Naive thymus-derived CD4-positive, alpha-beta T cell (primary cell): ENCODE data around the gene TLR9. TPM values are rescaled to one million over a fixed set of nuclear protein-coding genes. Genes with fewer than 3 reads are reported as not detected.

Experiments used
- ATAC-seq: fragments of 150-1000 bp; cut with Tn5 transposase; 2 replicates; pipeline ENCODE4 v1.10.0; 2021; ENCODE audit warnings: mild to moderate bottlenecking, moderate library complexity
- CTCF ChIA-PET: fragments of 350-600 bp; sonication (Branson Sonifier 250); formaldehyde crosslinking; loops from one replicate; lab custom pipeline; 2021; ENCODE audit warnings: antibody characterized with exemption; lab: Charles Lee
- POLR2A ChIA-PET: fragments of 350-600 bp; sonication (Branson Sonifier 250); formaldehyde crosslinking; loops from one replicate; lab custom pipeline; 2021; ENCODE audit warnings: antibody characterized with exemption, inconsistent platforms; lab: Charles Lee
- DNase-seq, 9 donors: peaks; one replicate each; pipeline versions ENCODE4 v3.0.0 to v3.0.0-alpha.2; 2020 to 2022; ENCODE audit warnings: mixed read lengths in 1 of 9
- H3K27ac ChIP-seq: one replicate; pipeline ENCODE4 v1.7.0; 2013; ENCODE audit warnings: mild to moderate bottlenecking, low read depth, low read length, moderate library complexity
- H3K27me3 ChIP-seq, 2 donors: one replicate each; pipeline ENCODE4 v1.7.0; 2013; ENCODE audit warnings: low read length in 2 of 2, mild to moderate bottlenecking in 2 of 2, moderate library complexity in 2 of 2; ENCODE audit not compliant: control insufficient read depth in 2 of 2, insufficient read depth in 2 of 2
- H3K36me3 ChIP-seq, 3 experiments: 1 replicate in 2 of 3; 2 replicates in 1 of 3; pipeline ENCODE4 v1.7.0; 2013; ENCODE audit warnings: low read length in 3 of 3, mild to moderate bottlenecking in 3 of 3, moderate library complexity in 1 of 3; ENCODE audit not compliant: insufficient read depth in 3 of 3, control insufficient read depth in 2 of 3
- H3K4me1 ChIP-seq, 2 donors: one replicate each; pipeline ENCODE4 v1.7.0; 2013; ENCODE audit warnings: low read length in 2 of 2, mild to moderate bottlenecking in 2 of 2, moderate library complexity in 1 of 2; ENCODE audit not compliant: control insufficient read depth in 2 of 2, insufficient read depth in 2 of 2
- H3K4me3 ChIP-seq: 2 replicates; pipeline ENCODE4 v1.7.0; 2013; ENCODE audit warnings: mild to moderate bottlenecking, low read length
- H3K9me3 ChIP-seq, 3 experiments: 1 replicate in 2 of 3; 2 replicates in 1 of 3; pipeline ENCODE4 v1.7.0; 2013; ENCODE audit warnings: low read length in 3 of 3; ENCODE audit not compliant: control insufficient read depth in 2 of 3
- H3K27ac Mint-ChIP-seq, 9 donors: one replicate each; pipeline ENCODE4 v1.8.0; 2020 to 2022; ENCODE audit warnings: mixed read lengths in 9 of 9, mild to moderate bottlenecking in 8 of 9, moderate library complexity in 5 of 9, inconsistent platforms in 2 of 9
- H3K27me3 Mint-ChIP-seq, 5 donors: one replicate each; pipeline ENCODE4 v1.8.0; 2021 to 2022; ENCODE audit warnings: mixed read lengths in 5 of 5, mild to moderate bottlenecking in 1 of 5
- H3K36me3 Mint-ChIP-seq, 5 donors: one replicate each; pipeline ENCODE4 v1.8.0; 2020 to 2022; ENCODE audit warnings: mixed read lengths in 5 of 5, mild to moderate bottlenecking in 3 of 5, inconsistent platforms in 1 of 5
- H3K4me1 Mint-ChIP-seq, 7 donors: one replicate each; pipeline ENCODE4 v1.8.0; 2020 to 2022; ENCODE audit warnings: mixed read lengths in 7 of 7, mild to moderate bottlenecking in 3 of 7, inconsistent platforms in 1 of 7
- H3K4me3 Mint-ChIP-seq, 10 donors: one replicate each; pipeline ENCODE4 v1.8.0; 2020 to 2022; ENCODE audit warnings: mild to moderate bottlenecking in 10 of 10, mixed read lengths in 10 of 10, moderate library complexity in 6 of 10, inconsistent platforms in 2 of 10
- H3K9me3 Mint-ChIP-seq, 11 donors: one replicate each; pipeline ENCODE4 v1.8.0; 2020 to 2022; ENCODE audit warnings: mixed read lengths in 11 of 11, mild to moderate bottlenecking in 4 of 11, inconsistent platforms in 1 of 11, moderate library complexity in 1 of 11
- intact Hi-C, 2 donors: fragments of 100-400 bp; cut with micrococcal nuclease; formaldehyde crosslinking; loops; one replicate each; pipeline ENCODE4 v1.15.1; 2023
- polyA plus RNA-seq, 2 donors: library from polyadenylated mRNA; unstranded; fragments of 300-500 nt; fragmentation: Illumina TruSeq; gene quantifications; one replicate each; pipeline ENCODE4 v1.2.3, GENCODE V29; 2021
- total RNA-seq, 6 experiments: library from RNA in 5 of 6; stranded (reverse) in 5 of 6; gene quantifications; 1 replicate in 5 of 6; 2 replicates in 1 of 6; pipeline ENCODE4 v1.2.3 and lab custom pipeline; 2021 to 2026

TLR9 gene
- total and polyA plus RNA-seq, 7 experiments from 2014 or later: 0.16 to 2.5 (median 1.2) TPM; not detected in 1

DNA sequence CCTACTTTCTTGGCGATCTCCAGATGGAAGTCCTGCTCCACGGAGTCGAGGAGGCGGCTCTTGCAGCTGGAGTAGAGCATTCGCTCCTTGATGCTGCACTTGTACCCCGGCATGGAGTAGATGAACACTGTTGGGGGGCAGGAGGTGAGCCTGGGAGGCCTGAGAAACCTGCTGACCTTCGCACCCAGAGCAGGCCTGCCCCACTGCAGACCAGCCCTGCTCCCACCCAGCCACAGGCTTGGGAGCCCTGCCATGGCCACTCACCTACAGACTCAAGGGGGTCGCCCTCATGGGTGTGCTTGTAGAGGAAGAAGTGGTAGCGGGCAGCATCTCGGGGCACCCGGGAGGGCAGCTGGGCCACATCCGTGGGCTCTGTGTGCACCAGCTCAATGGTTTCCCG, 4.2 kb upstream of the TLR9 start:
- Mint-ChIP-seq H3K36me3 (peaks cover 0 to 19% (median 6%) of the 10 kb centered on the region in 5 donors), H3K4me3 (no peak overlapping the region), H3K27ac (peak overlapping the region in 1 of 9 donors; percentile 71), H3K27me3 (no peaks in the 10 kb centered on the region), H3K9me3 (no peaks in the 10 kb centered on the region), H3K4me1 (peaks cover 42 to 63% (median 58%) of the 10 kb centered on the region in 7 donors)
- Histone ChIP-seq H3K27me3 (no peaks in the 10 kb centered on the region), H3K4me1 (peaks cover 10 to 40% of the 10 kb centered on the region in 2 donors), H3K27ac (no peak overlapping the region), H3K9me3 (no peaks in the 10 kb centered on the region), H3K4me3 (no peak overlapping the region), H3K36me3 (peaks cover 5 to 68% (median 28%) of the 10 kb centered on the region in 3 experiments)
- intact Hi-C loops: loop anchor here in 1 of 2 donors (10.0 kb wide), 1 partner anchor 75 kb away; the partner anchor contains the start of gene POC1A
- POLR2A ChIA-PET: interaction anchor here (0.5 to 46.3 kb wide), 3 partner anchors 7 to 110 kb away, joined by 3 to 1418 read pairs (median 54); partner anchors contain the start of genes GLYCTK, TLR9 and WDR82
- ATAC-seq (no peak), DNase-seq (no peak)
- CTCF ChIA-PET: interaction anchor here (0.7 to 0.8 kb wide), 2 partner anchors 22 to 110 kb away, joined by 3 read pairs; no protein-coding TSS in a partner anchor

DNA sequence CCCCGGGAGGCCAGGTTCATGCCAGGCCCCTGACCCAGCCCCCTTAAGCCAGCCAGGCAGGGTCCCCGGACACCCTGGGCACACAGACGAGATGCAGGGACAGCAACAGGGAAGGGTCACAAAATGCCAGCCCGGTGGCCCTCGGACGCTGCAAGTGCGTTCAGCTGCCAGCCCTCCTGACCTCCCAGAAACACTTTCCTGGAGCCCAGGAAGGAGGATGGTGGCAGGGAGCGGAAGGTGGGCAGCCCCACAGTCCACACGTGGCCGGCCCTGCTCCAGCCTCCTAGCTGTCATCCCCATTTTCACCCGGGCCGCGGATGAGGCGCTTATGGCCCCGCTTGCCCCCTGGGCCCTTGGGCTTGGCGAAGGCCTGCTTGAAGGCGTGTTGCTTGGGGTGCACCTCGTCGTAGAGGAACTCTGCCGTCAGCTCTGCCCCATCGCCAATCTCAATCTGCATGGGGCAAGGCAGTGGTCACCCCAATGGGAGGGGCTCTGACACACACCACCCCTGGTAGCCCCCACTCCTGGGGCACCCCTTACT, 3.4 kb upstream of the TLR9 start:
- H3K36me3 ChIP-seq: peaks cover 5 to 60% (median 25%) of the 10 kb centered on the region in 3 experiments

DNA sequence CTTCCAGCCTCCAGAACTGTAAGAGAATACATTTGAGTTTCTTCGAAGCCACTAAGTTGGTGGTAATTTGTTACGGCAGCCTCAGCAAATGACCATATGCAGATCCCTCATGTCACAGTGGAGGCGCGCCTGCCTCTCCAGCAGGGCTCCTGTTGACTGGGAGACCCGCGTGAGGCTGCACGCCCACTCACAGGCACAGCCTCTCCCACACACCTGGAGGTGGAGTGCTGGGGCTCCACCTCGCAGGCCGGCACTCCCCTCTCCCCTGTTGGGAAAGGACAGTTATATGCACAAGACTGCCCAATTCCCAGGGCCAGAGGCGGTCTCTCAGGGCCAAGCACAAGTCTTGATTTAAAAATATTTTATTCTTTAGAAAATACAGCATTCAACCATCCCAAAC, 2.8 kb upstream of the TLR9 start:
- H3K4me3 ChIP-seq: no peak overlapping the region
- POLR2A ChIA-PET: interaction anchor here (46.3 kb wide), 1 partner anchor 56 kb away, joined by 1418 read pairs; the partner anchor contains the start of genes GLYCTK and WDR82
- no peaks in the 10 kb centered on the region for H3K27me3 ChIP-seq
- CTCF ChIA-PET: interaction anchor here (5.1 kb wide), 1 partner anchor 111 kb away, joined by 40 read pairs; no protein-coding TSS in a partner anchor
- H3K27ac ChIP-seq: no peak overlapping the region
- Mint-ChIP-seq H3K27me3 (no peaks in the 10 kb centered on the region), H3K4me1 (peaks cover 43 to 64% (median 58%) of the 10 kb centered on the region in 7 donors), H3K27ac (peak overlapping the region in 6 of 9 donors; percentile 51 to 92 (median 76)), H3K9me3 (no peaks in the 10 kb centered on the region), H3K36me3 (peaks cover 0 to 22% (median 6%) of the 10 kb centered on the region in 5 donors), H3K4me3 (no peak overlapping the region)
- intact Hi-C loops: loop anchor here in 1 of 2 donors (10.0 kb wide), 1 partner anchor 73 kb away; the partner anchor contains the start of gene POC1A
- no peak for DNase-seq
- peaks cover 5 to 57% (median 25%) of the 10 kb centered on the region in 3 experiments for H3K36me3 ChIP-seq
- ATAC-seq: no peak
- peaks cover 14 to 51% of the 10 kb centered on the region in 2 donors for H3K4me1 ChIP-seq
- no peaks in the 10 kb centered on the region for H3K9me3 ChIP-seq

More for the DNA sequence above, 3.4 kb upstream of the TLR9 start:
- Histone ChIP-seq H3K9me3 (no peaks in the 10 kb centered on the region), H3K27me3 (no peaks in the 10 kb centered on the region), H3K27ac (no peak overlapping the region), H3K4me3 (no peak overlapping the region), H3K4me1 (peaks cover 10 to 47% of the 10 kb centered on the region in 2 donors)
- ChIA-PET POLR2A (interaction anchor here (7.8 to 46.3 kb wide), 2 partner anchors 6 to 55 kb away, joined by 54 to 1418 read pairs; partner anchors contain the start of genes GLYCTK, TLR9 and WDR82), CTCF (interaction anchor here (0.6 to 0.7 kb wide), 2 partner anchors 23 to 74 kb away, joined by 3 read pairs; no protein-coding TSS in a partner anchor)
- intact Hi-C loops: loop anchor here in 1 of 2 donors (10.0 kb wide), 1 partner anchor 74 kb away; the partner anchor contains the start of gene POC1A
- Mint-ChIP-seq H3K9me3 (no peaks in the 10 kb centered on the region), H3K4me3 (no peak overlapping the region), H3K36me3 (peaks cover 0 to 16% (median 6%) of the 10 kb centered on the region in 5 donors), H3K4me1 (peaks cover 43 to 64% (median 58%) of the 10 kb centered on the region in 7 donors), H3K27me3 (no peaks in the 10 kb centered on the region), H3K27ac (no peak overlapping the region)
- ATAC-seq (no peak), DNase-seq (no peak)

DNA sequence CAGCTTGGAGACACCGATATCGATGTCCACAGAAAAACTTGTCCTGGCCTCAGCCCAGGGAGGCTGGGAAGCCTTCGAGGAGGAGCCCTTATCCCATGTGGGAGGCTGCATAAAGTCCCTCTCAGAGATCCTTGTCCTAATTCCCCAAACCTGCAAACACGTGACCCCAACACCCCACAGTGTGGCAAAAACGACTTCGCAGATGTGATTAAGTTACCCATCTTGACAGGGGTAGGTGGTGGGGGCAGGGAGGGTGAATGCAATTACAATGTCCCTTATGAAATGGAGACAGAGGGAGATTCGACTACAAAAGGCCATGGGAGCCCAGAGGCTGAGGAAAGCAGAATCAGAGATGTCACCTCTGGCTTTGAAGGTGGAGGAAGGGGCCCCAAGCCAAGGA, 2.3 kb upstream of the TLR9 start:
- Histone ChIP-seq H3K9me3 (no peaks in the 10 kb centered on the region), H3K27me3 (no peaks in the 10 kb centered on the region), H3K4me3 (no peak overlapping the region), H3K4me1 (peaks cover 19 to 51% of the 10 kb centered on the region in 2 donors), H3K27ac (no peak overlapping the region), H3K36me3 (peaks cover 5 to 52% (median 25%) of the 10 kb centered on the region in 3 experiments)
- ATAC-seq (no peak), DNase-seq (no peak)
- no peaks in the 10 kb centered on the region for H3K27me3 Mint-ChIP-seq
- H3K4me1 Mint-ChIP-seq: peaks cover 46 to 64% (median 58%) of the 10 kb centered on the region in 7 donors
- H3K4me3 Mint-ChIP-seq: no peak overlapping the region
- peaks cover 0 to 23% (median 6%) of the 10 kb centered on the region in 5 donors for H3K36me3 Mint-ChIP-seq
- intact Hi-C loops: loop anchor here in 1 of 2 donors (10.0 kb wide), 1 partner anchor 73 kb away; the partner anchor contains the start of gene POC1A
- H3K9me3 Mint-ChIP-seq: no peaks in the 10 kb centered on the region
- POLR2A ChIA-PET: interaction anchor here (46.3 kb wide), 1 partner anchor 56 kb away, joined by 1418 read pairs; the partner anchor contains the start of genes GLYCTK and WDR82
- peak overlapping the region in 8 of 9 donors; percentile 51 to 93 (median 80) for H3K27ac Mint-ChIP-seq
- CTCF ChIA-PET: interaction anchor here (0.6 to 5.1 kb wide), 4 partner anchors 55 to 112 kb away, joined by 3 to 40 read pairs (median 4); no protein-coding TSS in a partner anchor

DNA sequence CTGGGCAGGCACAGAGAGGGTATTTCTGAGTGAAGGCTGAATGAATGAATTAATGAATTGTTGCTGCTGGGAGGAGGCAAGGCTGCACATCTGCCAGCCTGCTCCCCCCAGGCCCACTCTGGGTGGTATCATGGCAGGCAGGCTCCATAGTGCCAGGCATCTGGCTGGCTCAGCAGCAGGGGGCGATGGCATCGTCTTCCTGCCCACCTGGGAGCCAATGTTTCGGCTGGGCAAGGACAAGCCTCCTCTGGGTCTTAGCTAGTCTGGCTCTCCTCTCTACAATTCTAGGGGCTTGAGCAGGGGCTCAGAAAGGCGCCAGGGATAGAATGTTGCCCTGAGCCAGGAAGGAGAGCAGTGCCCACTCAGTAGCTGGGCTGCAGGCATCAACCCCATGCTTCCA, 1.7 kb upstream of the TLR9 start:
- no peaks in the 10 kb centered on the region for H3K9me3 Mint-ChIP-seq
- DNase-seq: no peak
- Histone ChIP-seq H3K36me3 (peaks cover 5 to 46% (median 23%) of the 10 kb centered on the region in 3 experiments), H3K27me3 (no peaks in the 10 kb centered on the region), H3K4me1 (peaks cover 24 to 51% of the 10 kb centered on the region in 2 donors), H3K27ac (peak overlapping the region; percentile 62), H3K4me3 (no peak overlapping the region), H3K9me3 (no peaks in the 10 kb centered on the region)
- H3K4me1 Mint-ChIP-seq: peaks cover 49 to 66% (median 58%) of the 10 kb centered on the region in 7 donors
- peak overlapping the region in 8 of 9 donors; percentile 75 to 93 (median 86) for H3K27ac Mint-ChIP-seq
- peak overlapping the region in 3 of 10 donors; percentile 41 to 87 (median 83) for H3K4me3 Mint-ChIP-seq
- no peaks in the 10 kb centered on the region for H3K27me3 Mint-ChIP-seq
- ChIA-PET CTCF (interaction anchor here (0.6 to 5.1 kb wide), 5 partner anchors 10 to 112 kb away, joined by 3 to 40 read pairs (median 4); no protein-coding TSS in a partner anchor), POLR2A (interaction anchor here (1.7 to 46.3 kb wide), 2 partner anchors 10 to 57 kb away, joined by 5 to 1418 read pairs; partner anchors contain the start of genes GLYCTK and WDR82)
- H3K36me3 Mint-ChIP-seq: peaks cover 0 to 23% (median 6%) of the 10 kb centered on the region in 5 donors
- no peak for ATAC-seq
- intact Hi-C loops: loop anchor here in 1 of 2 donors (10.0 kb wide), 1 partner anchor 72 kb away; the partner anchor contains the start of gene POC1A
